RWPE1 (cell line): ENCODE results near the gene IPP.
"Not testable (repeated sequence)": the region's sequence is repeated elsewhere in the genome, so short reads cannot be mapped to it uniquely, and the experiment has no call there.

Experiments used
- CTCF ChIA-PET: fragments of 350-600 bp; sonication (Branson Sonifier 250); formaldehyde crosslinking; extraction: SDS; loops from one replicate; lab custom pipeline; 2021; lab: Yijun Ruan, JAX
- POLR2A ChIA-PET: fragments of 400-600 bp; formaldehyde crosslinking; extraction: SDS; loops from one replicate; lab custom pipeline; 2020; ENCODE audit warnings: antibody characterized with exemption; ENCODE audit not compliant: low non-redundant PET; lab: Yijun Ruan, JAX
- DNase-seq: peaks from one replicate; pipeline ENCODE4 v3.0.0; 2012; ENCODE audit warnings: low spot score
- H3K27ac ChIP-seq: fragments of 450-650 bp; 2 replicates; pipeline ENCODE4 v1.5.1; 2017
- TF ChIP-seq, protein P1 (sequence below): fragments of 450-650 bp; conservative IDR thresholded peaks from 2 replicates; pipeline ENCODE4 v1.5.1; 2017; ENCODE audit warnings: low read depth, mild to moderate bottlenecking

IPP gene

DNA sequence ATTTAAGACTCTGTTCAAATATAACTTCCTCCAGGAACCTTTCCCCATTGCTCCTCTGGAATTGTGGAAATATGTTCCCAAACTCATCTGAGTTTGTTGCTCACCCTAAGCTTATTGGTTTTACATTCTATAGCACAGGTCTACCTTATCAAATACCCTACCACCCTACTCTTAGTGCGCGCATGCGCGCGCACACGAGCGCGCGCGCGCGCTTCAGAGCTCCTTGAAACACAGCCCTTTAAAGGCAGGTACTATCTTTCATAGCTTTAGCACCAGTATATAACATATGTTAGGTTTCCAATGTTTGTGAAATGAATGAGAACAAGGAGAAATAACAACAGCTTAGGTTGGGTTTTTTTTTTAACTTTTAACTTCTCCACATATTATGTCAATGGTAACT lies 3.5 kb downstream of the IPP start:
- no peak for DNase-seq
- ChIA-PET CTCF (interaction anchor here (0.9 kb wide), 1 partner anchor 29 kb away, joined by 3 read pairs; no protein-coding TSS in a partner anchor), POLR2A (no interaction called here)
- H3K27ac ChIP-seq = no peak overlapping the region
- TF ChIP-seq, protein P1, sequence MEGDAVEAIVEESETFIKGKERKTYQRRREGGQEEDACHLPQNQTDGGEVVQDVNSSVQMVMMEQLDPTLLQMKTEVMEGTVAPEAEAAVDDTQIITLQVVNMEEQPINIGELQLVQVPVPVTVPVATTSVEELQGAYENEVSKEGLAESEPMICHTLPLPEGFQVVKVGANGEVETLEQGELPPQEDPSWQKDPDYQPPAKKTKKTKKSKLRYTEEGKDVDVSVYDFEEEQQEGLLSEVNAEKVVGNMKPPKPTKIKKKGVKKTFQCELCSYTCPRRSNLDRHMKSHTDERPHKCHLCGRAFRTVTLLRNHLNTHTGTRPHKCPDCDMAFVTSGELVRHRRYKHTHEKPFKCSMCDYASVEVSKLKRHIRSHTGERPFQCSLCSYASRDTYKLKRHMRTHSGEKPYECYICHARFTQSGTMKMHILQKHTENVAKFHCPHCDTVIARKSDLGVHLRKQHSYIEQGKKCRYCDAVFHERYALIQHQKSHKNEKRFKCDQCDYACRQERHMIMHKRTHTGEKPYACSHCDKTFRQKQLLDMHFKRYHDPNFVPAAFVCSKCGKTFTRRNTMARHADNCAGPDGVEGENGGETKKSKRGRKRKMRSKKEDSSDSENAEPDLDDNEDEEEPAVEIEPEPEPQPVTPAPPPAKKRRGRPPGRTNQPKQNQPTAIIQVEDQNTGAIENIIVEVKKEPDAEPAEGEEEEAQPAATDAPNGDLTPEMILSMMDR = no peak

DNA sequence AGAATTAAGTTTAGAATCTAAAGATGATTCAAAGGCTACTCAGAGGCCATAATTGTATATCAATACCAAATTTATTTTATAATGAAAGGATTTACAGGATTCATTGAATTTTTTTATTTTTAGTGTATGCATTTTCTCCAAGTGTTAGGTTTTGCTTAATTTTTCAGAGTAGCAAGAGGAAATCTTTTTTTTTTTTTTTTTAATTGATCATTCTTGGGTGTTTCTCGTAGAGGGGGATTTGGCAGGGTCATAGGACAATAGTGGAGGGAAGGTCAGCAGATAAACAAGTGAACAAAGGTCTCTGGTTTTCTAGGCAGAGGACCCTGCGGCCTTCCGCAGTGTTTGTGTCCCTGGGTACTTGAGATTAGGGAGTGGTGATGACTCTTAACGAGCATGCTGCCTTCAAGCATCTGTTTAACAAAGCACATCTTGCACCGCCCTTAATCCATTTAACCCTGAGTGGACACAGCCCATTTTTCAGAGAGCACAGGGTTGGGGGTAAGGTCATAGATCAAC lies 10.8 kb downstream of the IPP start:
- CTCF ChIA-PET, H3K27ac ChIP-seq, POLR2A ChIA-PET: not testable (repeated sequence)

DNA sequence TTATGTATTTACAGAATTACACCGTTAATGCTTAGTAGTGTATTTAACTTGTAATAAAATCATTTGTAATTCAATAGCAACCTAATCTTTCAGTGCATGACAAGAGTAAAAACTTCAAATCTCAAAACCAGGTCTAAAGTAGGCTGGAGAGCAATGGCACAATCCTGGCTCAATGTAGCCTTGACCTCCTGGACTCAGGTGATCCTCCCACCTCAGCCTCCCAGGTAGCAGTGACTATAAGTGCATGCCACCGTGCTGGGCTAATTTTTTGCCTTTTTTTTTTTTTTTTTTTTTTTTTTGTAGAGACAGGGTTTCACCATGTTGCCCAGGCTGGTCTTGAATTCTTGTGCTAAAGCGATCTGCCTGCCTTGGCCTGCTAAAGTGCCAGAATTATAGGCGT lies 11.3 kb downstream of the IPP start:
- CTCF ChIA-PET = no interaction called here
- POLR2A ChIA-PET = no interaction called here
- TF ChIP-seq, protein P1 = no peak
- no peak for DNase-seq
- no peak overlapping the region for H3K27ac ChIP-seq

More for the DNA sequence above, 10.8 kb downstream of the IPP start:
- DNase-seq = not testable (repeated sequence)

DNA sequence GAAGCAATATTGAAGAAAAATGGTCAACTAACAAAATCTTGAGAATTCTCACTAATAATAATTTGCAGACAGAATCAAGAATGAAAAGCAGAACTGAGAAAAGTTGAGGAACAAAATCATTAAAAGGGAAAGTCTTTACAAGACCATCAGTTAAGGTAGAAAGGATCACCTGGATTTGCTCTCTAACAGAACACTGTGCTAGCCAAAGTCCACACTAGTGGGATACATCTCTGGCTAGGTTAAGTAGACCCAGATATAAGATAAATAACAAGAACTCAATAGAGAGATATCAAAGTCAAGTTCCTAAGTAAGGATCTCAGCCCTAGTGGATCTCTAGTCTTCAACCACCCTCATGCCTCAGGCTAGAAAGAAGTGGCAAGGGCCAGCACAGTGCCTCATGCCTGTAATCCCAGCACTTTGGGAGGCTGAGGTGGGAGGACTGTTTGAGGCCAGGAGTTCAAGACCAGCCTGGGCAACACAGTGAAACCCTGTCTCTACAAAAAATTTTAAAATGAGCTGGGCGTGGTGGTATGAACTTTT lies 19.6 kb downstream of the IPP start:
- TF ChIP-seq, protein P1 = no peak
- no peak overlapping the region for H3K27ac ChIP-seq
- ChIA-PET CTCF (interaction anchor here (0.6 kb wide), 1 partner anchor 19 kb away, joined by 3 read pairs; no protein-coding TSS in a partner anchor), POLR2A (no interaction called here)
- no peak for DNase-seq

DNA sequence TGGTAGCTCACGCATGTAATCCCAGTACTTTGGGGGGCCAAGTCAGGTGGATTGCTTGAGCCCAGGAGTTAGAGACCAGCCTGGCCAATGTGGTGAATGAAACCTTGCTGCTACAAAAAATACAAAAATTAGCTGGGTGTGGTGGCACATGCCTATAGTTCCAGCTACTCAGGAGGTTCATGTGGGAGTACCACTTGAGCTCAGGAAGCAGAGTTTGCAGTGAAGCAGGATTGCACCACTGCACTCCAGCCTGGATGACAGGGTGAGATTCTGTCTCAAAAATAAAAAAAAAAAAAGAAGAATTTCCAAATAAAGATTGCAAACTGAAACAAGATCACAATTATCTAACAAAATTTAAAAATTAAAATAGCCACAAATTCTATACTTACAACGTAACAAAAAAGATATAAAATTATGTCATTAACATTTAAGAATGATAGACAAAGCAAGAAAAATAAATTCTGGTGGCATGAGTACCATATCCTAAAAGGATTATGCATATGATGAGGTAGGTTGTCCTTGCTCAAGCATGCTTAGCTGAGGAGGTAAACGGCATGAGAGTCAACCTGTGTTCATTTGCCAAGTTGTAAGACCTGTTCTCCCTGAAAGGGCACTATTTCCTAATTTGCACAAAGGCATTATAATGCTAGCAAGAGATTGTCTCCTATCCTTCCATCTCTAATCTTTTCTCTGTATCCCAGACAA lies 20.2 kb downstream of the IPP start:
- CTCF ChIA-PET = no interaction called here
- H3K27ac ChIP-seq = no peak overlapping the region
- POLR2A ChIA-PET = no interaction called here
- peak; percentile 27 for DNase-seq
- TF ChIP-seq, protein P1 = no peak

DNA sequence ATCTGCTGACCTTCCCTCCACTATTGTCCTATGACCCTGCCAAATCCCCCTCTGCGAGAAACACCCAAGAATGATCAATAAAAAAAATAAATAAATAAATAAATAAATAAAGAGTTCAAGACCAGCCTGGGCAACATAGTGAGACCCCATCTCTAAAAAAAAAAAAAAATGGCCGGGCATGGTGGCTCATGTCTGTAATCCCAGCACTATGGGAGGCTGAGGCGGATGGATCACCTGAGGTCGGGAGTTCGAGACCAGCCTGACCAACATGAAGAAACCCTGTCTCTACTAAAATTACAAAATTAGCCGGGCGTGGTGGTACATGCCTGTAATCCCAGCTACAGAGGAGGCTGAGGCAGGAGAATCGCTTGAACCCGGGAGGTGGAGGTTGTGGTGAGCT lies 24.4 kb downstream of the IPP start:
- H3K27ac ChIP-seq, POLR2A ChIA-PET, DNase-seq: not testable (repeated sequence)
- CTCF ChIA-PET = interaction anchor here (0.6 to 0.7 kb wide), 2 partner anchors 141 to 147 kb away, joined by 3 to 7 read pairs; no protein-coding TSS in a partner anchor

DNA sequence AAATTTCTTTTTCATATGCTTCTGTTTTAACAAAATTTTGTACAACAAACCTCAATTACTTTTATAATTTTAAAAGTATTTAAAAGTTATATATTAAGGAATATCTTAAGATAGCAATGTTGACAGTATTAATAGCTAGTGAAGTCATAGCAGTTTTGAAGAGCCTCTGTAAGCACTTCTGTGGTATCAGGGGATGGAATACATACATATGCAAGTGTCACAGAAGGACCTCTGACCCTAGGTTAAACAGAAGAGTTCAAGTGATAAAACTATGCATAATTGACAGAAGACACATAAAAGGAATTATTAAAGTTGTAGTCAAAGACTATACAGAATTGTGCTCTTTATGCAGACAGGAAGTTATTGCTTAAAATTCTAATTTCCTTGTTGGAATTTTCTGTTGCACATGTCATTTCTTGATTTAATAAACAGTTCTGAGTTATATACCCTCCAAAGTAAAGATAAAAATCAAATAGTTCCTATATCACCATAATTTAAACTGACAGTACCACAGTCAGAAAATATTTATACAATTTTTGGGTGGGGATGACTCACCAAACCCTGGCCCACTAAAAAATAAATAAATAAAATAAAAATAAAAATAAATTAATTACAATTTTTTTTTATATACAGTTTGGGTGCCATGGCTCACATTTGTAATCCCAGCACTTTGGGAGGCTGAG lies 27.1 kb downstream of the IPP start:
- no peak for DNase-seq
- TF ChIP-seq, protein P1 = no peak
- no peak overlapping the region for H3K27ac ChIP-seq
- ChIA-PET POLR2A (no interaction called here), CTCF (no interaction called here)
